ENCODE measurements around the gene CARMIL3. TPM values are rescaled to one million over a fixed set of nuclear protein-coding genes. Genes with fewer than 3 reads are reported as not detected.

Gene CARMIL3
- total RNA-seq, 2 donors from 2014 or later: 0.59 to 3.9 TPM

DNA sequence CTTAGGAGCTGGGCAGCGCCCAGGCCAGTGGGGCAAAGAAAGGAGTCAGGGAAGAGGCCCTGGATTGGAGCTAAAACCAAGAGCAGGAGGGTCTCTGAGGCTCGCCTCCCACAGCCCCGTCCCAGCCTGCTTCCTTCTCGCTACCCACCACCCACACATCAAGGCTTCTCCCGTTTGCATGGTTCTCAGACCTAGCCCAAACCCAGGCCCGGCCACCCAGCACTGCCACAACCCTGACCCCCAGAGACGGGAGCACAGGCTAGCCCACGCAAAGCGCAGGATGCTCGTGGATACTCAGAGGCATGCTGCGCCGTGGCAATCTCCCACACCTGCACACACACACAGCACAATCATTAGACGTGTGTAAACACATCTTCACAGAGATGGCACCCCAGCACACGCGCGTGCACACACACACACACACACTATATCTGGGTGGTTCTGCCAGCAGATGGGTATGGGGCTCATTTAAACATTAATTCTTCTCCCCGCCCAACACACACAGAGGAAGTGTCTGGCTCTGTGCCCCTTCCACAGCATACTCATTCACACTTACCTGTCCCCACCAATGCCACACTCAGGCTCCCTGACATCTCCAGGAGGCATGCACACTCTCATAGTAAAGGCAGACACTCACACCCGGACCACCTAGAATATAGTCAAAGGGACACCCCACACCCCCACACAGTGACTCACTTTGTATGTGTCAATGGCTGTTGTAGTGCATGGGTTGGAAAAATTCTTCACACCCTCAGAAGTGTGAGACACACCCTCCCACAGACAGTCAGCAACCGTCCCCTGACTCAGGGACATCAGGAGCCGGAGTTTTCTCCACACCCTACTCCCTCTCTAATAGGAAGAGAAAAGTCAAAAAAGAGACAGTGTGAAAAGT, 1.1 kb downstream of the CARMIL3 start:
- no peak for DNase-seq (ENCODE audit: low spot score)
- Histone ChIP-seq H3K9me3 (no peaks in the 10 kb centered on the region), H3K36me3 (no peaks in the 10 kb centered on the region), H3K27ac (no peak overlapping the region), H3K4me1 (replicated peaks) (no peaks in the 10 kb centered on the region), H3K4me3 (peak overlapping the region; percentile 43 to 51), H3K27me3 (replicated peaks; ENCODE audit: insufficient read depth) (no peaks in the 10 kb centered on the region)
- WGBS: 52% methylated on average over 20 of the region's 20 CpGs
- TF ChIP-seq POLR2A (IDR thresholded peaks at IDR 0.05) (no peak), POLR2AphosphoS5 (IDR thresholded peaks at IDR 0.05) (no peak)
- TF ChIP-seq, protein P1, sequence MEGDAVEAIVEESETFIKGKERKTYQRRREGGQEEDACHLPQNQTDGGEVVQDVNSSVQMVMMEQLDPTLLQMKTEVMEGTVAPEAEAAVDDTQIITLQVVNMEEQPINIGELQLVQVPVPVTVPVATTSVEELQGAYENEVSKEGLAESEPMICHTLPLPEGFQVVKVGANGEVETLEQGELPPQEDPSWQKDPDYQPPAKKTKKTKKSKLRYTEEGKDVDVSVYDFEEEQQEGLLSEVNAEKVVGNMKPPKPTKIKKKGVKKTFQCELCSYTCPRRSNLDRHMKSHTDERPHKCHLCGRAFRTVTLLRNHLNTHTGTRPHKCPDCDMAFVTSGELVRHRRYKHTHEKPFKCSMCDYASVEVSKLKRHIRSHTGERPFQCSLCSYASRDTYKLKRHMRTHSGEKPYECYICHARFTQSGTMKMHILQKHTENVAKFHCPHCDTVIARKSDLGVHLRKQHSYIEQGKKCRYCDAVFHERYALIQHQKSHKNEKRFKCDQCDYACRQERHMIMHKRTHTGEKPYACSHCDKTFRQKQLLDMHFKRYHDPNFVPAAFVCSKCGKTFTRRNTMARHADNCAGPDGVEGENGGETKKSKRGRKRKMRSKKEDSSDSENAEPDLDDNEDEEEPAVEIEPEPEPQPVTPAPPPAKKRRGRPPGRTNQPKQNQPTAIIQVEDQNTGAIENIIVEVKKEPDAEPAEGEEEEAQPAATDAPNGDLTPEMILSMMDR (IDR thresholded peaks at IDR 0.05): no peak
- intact Hi-C loops (cut with DNase I): no loop called here

DNA sequence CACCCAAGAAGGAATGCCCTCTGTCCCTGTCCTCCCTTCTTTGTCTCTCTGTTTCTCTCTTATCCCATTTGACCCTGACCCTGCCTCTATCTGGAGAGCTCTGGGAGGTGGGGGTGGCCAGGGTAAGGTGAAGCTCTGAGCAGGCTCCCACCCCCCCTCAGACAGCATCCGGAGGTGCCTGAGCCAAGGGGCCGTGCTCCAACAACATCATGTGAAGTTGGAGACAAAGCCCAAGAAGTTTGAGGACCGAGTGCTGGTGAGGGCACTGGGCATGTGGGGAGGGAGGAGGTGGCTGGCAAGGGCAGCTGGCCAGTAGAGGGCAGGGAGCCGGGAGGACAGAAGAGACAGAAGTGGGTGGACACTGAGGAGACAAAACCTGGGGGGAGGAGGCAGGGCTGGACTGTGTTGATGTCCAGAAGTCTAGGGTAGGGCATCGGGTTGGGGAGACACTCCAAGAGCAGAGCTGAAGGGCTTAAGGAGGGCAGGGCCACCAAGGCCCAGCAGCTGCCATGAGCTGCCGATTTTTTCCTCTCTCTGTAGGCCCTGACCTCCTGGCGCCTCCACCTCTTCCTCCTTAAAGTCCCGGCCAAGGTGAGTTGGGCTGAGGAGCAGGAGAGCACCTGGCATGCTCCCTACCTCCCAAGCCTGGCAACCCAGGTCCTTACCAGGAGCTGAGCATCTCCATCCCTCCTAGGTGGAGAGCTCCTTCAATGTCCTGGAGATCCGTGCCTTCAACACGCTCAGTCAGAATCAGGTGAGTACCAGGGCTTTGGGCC, 1.9 kb downstream of the CARMIL3 start:
- no peaks in the 10 kb centered on the region for H3K9me3 ChIP-seq
- DNase-seq (ENCODE audit: low spot score): no peak
- intact Hi-C loops (cut with DNase I): no loop called here
- H3K36me3 ChIP-seq: no peaks in the 10 kb centered on the region
- TF ChIP-seq POLR2AphosphoS5 (IDR thresholded peaks at IDR 0.05) (no peak), POLR2A (IDR thresholded peaks at IDR 0.05) (no peak)
- TF ChIP-seq, protein P1 (IDR thresholded peaks at IDR 0.05): no peak
- no peaks in the 10 kb centered on the region for H3K27me3 ChIP-seq (replicated peaks; ENCODE audit: insufficient read depth)
- H3K27ac ChIP-seq: no peak overlapping the region
- no peak overlapping the region for H3K4me3 ChIP-seq
- H3K4me1 ChIP-seq (replicated peaks): no peaks in the 10 kb centered on the region
- WGBS: 78% methylated on average over 10 of the region's 10 CpGs

DNA sequence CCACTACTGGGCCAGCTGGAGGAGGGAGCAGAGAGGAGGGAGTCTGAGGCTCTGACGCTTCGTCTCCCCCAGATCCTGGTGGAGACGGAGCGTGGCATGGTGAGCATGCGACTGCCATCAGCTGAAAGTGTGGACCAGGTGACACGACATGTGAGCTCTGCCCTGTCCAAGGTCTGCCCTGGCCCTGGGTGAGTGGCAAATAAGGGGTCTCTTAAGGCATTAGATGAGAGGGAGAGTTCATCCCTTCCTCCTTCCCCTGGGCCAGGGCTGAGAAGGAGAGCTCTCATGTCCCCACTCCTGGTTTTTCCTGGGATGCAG, 2.5 kb downstream of the CARMIL3 start:
- no peak overlapping the region for H3K27ac ChIP-seq
- 94% methylated on average over 6 of the region's 6 CpGs for WGBS
- H3K4me3 ChIP-seq: no peak overlapping the region
- intact Hi-C loops (cut with DNase I): no loop called here
- no peak for TF ChIP-seq POLR2AphosphoS5 (IDR thresholded peaks at IDR 0.05)
- TF ChIP-seq POLR2A (IDR thresholded peaks at IDR 0.05): no peak
- TF ChIP-seq, protein P1 (IDR thresholded peaks at IDR 0.05): no peak
- H3K27me3 ChIP-seq (replicated peaks; ENCODE audit: insufficient read depth): no peaks in the 10 kb centered on the region
- H3K9me3 ChIP-seq: no peaks in the 10 kb centered on the region
- no peaks in the 10 kb centered on the region for H3K36me3 ChIP-seq
- no peaks in the 10 kb centered on the region for H3K4me1 ChIP-seq (replicated peaks)
- no peak for DNase-seq (ENCODE audit: low spot score)

DNA sequence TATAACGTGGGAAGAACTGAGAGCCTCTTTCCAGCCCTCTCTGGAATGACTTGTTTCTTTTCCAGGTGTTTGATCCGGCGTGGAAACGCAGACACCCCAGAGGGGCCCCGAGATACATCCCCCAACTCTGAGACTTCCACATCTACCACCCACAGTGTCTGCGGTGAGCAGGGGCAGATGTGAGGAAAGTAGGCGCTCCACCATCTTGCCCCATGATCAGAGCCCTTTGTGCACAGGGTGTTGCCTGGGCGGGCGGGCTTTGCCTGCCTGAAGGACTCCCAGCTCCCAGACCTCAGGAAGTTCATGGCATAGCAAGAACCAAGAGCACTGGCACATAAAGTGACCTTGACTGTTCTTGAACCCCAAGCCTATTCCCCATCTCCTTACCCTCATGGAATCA, 2.8 kb downstream of the CARMIL3 start:
- Histone ChIP-seq H3K36me3 (no peaks in the 10 kb centered on the region), H3K4me3 (no peak overlapping the region), H3K4me1 (replicated peaks) (no peaks in the 10 kb centered on the region), H3K27me3 (replicated peaks; ENCODE audit: insufficient read depth) (no peaks in the 10 kb centered on the region), H3K9me3 (no peaks in the 10 kb centered on the region), H3K27ac (no peak overlapping the region)
- intact Hi-C loops (cut with DNase I): loop anchor here (5.0 kb wide), 1 partner anchor 53 kb away; no protein-coding TSS in a partner anchor
- no peak for DNase-seq (ENCODE audit: low spot score)
- TF ChIP-seq, protein P1 (IDR thresholded peaks at IDR 0.05): no peak
- TF ChIP-seq POLR2AphosphoS5 (IDR thresholded peaks at IDR 0.05) (no peak), POLR2A (IDR thresholded peaks at IDR 0.05) (no peak)
- WGBS: 94% methylated on average over 9 of the region's 9 CpGs

All from prostate gland (tissue), 2 donors.